IPS DF 4.7 (cell line): ENCODE data around the gene DENND6B.
"Not testable (repeated sequence)": the region's sequence is repeated elsewhere in the genome, so short reads cannot be mapped to it uniquely, and the experiment has no call there.

Experiments used
- DNase-seq: peaks from one replicate; pipeline ENCODE4 v3.0.0-alpha.2; 2013; ENCODE audit warnings: low spot score; ENCODE audit errors: extremely low read depth

Gene DENND6B

GRCh38 chr22:50286701-50287318, 40.0 kb downstream of the DENND6B start:
- DNase-seq: no peak

GRCh38 chr22:50286275-50286674, 40.5 kb downstream of the DENND6B start:
- no peak for DNase-seq

GRCh38 chr22:50285568-50286229, 41.1 kb downstream of the DENND6B start:
- no peak for DNase-seq

GRCh38 chr22:50284479-50284878, 42.3 kb downstream of the DENND6B start:
- DNase-seq: no peak

- DNase-seq: no peak
Measured at GRCh38 chr22:50283821-50284220, 43.0 kb downstream of the DENND6B start.

- no peak for DNase-seq
Measured at GRCh38 chr22:50282361-50283155, 44.3 kb downstream of the DENND6B start.

GRCh38 chr22:50281957-50282356, 44.9 kb downstream of the DENND6B start:
- DNase-seq: no peak

- no peak for DNase-seq
Measured at GRCh38 chr22:50281384-50281760, 45.4 kb downstream of the DENND6B start.

- no peak for DNase-seq
Measured at GRCh38 chr22:50280708-50281383, 46.0 kb downstream of the DENND6B start.

- no peak for DNase-seq
Measured at GRCh38 chr22:50280022-50280707, 46.6 kb downstream of the DENND6B start.

- no peak for DNase-seq
Measured at GRCh38 chr22:50278956-50279619, 47.7 kb downstream of the DENND6B start.

GRCh38 chr22:50278461-50278860, 48.4 kb downstream of the DENND6B start:
- no peak for DNase-seq

GRCh38 chr22:50277761-50278160, 49.1 kb downstream of the DENND6B start:
- no peak for DNase-seq

- no peak for DNase-seq
Measured at GRCh38 chr22:50276143-50276542, 50.7 kb downstream of the DENND6B start.

GRCh38 chr22:50275181-50276055, 51.4 kb downstream of the DENND6B start:
- DNase-seq: no peak

GRCh38 chr22:50274771-50275170, 52.0 kb downstream of the DENND6B start:
- DNase-seq: no peak

- no peak for DNase-seq
Measured at GRCh38 chr22:50274311-50274710, 52.5 kb downstream of the DENND6B start.

- DNase-seq: not testable (repeated sequence)
Measured at GRCh38 chr22:50273781-50274180, 53.0 kb downstream of the DENND6B start.

- not testable (repeated sequence) for DNase-seq
Measured at GRCh38 chr22:50273352-50273751, 53.5 kb downstream of the DENND6B start.
